Stimulated activated CD4-positive, alpha-beta T cell treated with anti-CD3 and anti-CD28 coated beads, Interleukin-4, amount 100 ng/mL, for 1 hour (primary cell): Measurements from ENCODE around the gene SECTM1.
"Not testable (repeated sequence)": the region's sequence is repeated elsewhere in the genome, so short reads cannot be mapped to it uniquely, and the experiment has no call there.

ENCODE experiments used
- DNase-seq: peaks from one replicate; pipeline ENCODE4 v3.0.0-alpha.2; 2020

The SECTM1 gene

DNA sequence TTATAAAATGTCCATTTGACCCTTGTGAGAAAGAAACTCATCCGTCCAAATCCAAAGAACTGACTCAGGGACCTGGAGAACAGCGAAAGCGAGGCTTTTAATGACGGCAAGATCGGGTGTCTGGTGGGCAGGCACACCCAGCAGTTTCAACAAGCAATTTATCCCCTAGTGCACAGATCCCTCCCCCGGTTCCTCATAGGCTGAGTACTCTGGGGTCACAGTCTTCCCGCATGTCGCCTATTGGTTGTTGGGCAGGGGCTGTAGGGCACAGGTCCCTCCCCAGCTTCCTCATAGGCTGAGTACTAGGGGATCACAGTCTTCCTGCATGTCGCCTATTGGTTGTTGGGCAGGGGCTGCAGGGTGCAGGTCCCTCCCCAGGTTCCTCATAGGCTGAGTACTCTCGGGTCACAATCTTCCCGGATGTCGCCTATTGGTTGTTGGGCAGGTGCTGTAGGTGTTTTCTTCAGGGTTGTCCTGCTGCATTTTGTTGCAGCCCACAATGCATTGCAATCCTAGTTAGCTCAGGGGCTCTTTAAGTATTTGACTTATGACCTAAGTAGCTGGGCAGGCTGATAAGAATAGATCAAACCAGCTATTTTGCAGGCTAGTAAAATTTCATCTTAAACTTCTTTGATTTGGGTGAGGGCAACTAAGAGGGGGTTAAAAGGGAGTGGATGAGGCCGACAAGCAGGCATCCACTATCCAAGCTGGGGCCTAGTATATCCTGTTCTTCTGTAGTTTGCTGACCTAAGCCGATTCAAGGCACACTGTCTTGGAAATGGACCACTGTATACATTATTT is 34.4 kb upstream of the SECTM1 start:
- DNase-seq = no peak

DNA sequence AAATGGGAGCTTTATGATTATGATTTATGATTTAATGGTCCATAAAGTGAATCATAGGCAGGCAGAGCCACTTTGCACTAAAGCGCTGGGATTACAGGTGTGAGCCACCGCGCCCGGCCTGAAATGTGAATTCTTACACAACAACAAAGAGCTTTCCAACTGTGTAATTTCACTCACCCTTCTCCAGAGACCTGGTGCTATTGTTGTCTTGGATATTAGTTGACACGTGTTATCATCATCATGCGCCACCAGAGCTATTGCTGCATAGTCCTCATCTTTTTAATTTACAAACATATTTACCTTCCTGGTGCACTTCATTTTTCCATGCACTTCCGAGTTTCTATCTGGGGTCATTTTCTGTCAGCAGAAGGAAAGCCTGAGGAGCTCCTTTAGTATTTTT is 33.2 kb upstream of the SECTM1 start:
- DNase-seq = no peak

DNA sequence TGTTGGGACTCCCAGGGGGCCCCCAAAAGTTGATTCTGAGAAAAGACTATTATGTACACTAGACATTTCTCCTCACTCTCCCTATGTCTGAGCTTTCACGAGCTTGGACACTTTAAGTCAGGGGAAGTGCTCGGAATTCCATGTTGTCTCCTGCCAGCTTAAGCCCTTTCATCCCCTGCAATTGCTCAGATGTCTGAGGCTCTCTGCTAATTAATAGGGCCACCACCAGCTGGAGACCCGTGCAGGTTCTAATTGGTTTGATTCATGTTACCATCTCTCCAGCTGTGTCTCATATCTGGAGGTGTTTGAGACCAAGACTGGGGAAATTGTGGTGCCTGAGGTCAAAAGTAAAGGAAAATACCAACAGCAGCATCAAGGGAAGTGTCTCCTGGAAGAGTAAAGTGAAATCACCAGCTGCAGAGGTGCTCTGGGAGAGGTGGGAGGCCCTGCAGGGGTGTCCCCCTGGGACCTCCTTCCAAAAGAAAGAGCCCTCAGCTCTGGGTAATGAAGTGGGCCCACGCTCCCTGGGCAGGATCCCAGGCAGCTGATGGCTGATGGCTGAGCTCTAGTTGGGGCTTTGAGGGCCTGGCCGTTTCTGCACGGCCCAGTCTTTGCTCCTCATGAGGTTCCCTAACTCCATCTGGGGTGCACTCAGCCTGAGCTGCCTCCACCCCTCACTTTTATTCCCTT is 32.2 kb upstream of the SECTM1 start:
- no peak for DNase-seq

DNA sequence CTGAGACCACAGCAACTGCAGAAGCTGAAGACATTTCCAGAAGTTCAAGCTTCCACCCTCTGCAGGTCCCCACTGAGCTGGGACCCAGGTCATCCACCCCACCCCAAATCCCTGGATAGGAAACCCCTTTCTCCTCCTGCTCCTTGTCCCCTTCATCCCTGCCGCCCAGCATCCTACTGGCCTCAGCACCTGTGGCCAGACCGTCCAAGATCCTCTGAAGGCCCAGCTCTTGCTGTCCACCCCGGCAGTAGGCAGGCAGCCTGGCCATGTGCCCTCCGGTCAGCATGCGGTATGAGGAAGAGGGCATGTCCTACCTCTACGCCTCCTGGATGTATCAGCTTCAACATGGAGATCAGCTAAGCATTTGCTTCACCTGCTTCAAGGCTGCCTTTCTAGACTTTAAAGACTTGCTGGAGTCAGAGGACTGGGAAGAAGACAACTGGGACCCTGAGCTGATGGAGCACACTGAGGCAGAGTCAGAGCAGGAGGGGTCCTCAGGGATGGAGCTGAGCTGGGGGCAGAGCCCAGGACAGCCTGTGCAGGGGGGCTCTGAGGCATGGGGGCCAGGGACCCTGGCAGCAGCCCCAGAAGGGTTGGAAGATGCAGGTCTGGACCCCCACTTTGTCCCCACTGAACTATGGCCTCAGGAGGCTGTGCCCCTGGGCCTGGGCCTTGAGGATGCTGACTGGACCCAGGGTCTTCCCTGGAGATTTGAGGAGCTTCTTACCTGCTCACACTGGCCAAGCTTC is 28.5 kb upstream of the SECTM1 start:
- DNase-seq = no peak

DNA sequence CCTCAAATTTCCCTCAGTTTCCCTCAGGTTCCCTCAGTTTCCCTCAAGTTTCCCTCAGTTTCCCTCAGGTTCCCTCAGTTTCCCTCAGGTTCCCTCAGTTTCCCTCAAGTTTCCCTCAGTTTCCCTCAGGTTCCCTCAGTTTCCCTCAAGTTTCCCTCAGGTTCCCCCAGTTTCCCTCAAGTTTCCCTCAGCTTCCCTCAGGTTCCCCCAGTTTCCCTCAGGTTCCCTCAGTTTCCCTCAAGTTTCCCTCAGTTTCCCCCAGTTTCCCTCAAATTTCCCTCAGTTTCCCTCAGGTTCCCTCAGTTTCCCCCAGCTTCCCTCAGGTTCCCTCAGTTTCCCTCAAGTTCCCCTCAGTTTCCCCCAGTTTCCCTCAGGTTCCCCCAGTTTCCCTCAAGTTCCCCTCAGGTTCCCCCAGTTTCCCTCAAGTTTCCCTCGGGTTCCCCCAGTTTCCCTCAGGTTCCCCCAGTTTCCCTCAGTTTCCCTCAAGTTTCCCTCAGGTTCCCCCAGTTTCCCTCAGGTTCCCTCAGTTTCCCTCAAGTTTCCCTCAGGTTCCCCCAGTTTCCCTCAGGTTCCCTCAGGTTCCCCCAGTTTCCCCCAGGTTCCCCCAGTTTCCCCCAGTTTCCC is 26.0 kb upstream of the SECTM1 start:
- DNase-seq = not testable (repeated sequence)

DNA sequence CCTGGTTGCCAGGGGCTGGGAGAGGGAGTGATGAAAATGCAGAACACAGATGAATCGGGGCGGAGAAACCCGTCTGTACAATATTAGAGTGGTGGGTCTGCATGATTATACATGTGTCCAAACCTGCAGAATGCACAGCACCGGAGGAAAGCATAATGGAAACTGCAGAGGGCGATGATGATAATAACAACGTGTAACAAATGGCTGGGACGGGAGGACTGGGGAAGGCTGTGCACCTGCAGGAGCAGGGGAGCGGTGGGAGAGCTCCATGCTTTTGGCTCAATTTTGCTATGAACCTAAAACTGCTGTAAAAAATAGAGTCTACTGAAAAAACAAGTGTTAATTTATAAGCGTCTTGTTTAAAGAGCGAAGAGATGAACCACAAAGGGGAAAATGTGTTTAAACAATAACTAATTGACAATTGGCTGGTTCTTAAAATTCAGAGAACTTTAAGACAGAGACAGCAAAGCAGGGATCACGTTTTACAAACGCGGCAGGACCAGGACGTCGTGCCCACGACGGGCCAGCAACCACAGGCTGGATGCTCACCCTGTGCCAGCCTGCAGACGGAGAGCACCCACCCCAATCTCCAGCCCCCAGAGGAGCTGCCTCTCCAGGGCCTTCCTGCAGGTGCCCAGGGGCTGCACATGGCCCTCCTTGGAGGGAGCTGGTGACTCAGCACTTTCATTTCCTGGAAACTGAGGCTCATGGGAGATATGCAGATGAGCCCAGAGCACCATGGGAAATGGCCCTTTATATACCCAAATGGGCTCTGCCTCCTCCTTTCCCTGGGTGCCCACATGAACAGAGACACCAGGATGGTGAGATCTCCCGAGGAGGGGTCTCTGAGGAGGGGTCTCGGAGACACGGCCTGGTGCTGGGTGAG is 25.1 kb upstream of the SECTM1 start, which contains the start of gene TEX19:
Gene TEX19 (plus strand): TSS at position 783 of the 886 bp plus-strand sequence. CDS start 2,904 bp downstream, outside the sequence.
- DNase-seq = no peak

DNA sequence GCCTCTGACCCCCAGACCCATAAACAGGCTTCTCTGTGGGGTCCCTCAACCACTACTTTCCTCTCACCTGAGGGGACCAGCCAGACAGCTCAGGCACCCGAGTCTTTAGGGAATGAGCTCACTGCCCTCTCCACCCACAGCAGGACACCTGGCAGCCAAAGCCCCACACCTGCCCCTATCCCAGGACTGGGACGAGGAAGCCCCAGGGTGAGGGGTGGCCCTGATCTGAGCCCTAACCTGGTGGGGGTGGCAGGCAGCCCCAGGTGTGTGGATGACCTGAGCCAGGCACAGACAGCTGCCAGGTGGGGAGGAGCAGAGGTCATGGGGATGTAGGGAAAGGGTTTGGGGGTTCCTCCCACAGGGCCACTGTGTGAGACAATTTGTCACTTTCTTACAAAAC is 23.8 kb upstream of the SECTM1 start:
- no peak for DNase-seq

DNA sequence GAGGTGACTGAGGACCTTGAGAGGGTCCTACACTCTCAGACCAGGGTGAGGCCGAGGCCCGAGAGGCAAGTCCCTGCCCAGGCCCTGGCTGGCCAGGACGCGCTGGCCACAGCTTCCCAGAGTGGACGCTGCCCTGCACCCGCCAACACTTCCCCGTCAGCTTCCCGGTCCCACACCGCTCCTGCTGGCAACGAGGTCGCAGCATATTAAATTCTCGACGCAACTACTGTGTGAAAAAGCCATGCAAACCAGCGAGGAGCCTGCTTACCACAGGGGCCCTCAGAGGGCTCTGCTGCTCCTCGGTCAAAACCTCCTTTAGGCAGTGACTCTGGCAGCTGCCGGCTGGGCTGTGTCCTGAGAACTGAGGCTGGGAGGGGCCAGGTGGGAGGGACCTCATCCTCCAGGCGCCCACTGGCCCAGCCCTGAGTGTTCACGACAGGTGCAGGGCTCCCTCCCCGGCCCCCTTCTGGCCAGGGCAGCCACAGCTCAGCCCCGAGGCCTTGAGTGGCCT is 23.3 kb upstream of the SECTM1 start:
- no peak for DNase-seq

DNA sequence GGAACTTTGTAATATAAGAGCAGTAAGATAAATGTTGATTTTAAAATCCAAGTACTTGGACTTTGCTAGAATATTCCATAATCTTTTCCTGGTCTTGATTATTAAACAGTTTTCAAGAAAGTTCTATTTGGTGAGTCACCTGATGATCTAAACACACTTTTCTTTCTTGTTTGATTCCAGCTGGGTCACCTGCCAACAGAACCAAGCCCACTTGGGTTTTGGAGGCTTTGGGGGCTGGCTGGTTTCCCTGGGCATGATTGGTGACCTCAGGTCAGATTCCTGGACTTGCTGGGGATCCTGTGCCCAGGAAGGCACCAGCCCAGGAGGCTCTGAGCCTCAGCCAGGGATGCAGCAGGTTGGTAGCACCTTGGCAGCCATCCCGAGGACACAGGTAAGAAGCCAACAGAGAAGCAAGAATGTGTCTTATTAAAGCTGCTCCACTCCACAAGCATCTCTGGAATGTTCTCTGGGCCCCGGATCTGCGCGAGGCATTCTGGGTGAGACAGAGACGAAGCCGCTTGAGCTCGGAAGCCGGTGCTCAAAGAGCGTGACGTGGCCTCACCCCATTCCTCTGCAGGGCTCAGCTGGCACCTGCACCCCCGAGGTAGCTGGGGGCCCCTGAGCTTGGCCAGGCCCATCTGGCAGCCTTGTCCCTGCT is 22.3 kb upstream of the SECTM1 start:
- DNase-seq = no peak

DNA sequence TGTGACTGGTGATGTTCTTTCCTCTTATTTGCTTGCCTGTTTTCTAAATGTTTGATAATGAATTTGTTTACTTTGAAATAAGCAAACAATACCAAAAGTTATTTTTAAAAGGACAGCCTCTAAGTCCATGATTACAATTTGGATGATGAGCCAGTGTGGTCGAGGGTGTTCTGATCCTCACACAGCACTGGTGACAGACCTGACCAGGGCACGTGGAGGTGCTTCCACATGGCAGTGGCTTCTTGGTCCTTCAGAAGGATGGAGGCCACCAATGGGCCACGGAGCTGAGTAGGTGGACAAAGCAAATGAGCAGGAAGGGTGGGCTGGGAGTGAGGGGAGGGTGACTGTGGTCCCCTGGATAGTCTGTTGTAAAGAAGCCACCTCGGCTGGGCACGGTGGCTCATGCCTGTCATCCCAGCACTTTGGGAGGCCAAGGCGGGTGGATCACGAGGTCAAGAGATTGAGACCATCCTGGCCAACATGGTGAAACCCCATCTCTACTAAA is 21.3 kb upstream of the SECTM1 start:
- DNase-seq = no peak

DNA sequence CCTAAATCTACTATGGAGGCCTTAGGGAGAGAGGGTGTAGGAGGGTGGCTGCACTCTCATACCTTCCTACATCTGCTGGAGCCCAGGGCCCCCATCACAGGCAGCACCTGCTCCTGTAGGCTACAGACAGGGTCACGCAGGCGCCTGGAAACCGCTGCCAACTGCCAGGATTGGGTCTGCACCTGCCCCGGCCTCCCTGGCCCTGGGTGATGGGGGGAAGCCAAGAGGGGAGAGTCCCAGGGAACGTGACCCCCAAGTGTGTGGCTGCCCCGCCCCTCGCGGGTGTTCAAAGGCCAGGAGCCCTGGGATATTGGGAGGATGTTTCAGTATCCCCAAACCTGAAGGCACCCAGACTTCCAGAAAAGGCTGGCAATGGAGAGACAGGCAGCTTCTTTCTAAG is 19.9 kb upstream of the SECTM1 start:
- DNase-seq = no peak

DNA sequence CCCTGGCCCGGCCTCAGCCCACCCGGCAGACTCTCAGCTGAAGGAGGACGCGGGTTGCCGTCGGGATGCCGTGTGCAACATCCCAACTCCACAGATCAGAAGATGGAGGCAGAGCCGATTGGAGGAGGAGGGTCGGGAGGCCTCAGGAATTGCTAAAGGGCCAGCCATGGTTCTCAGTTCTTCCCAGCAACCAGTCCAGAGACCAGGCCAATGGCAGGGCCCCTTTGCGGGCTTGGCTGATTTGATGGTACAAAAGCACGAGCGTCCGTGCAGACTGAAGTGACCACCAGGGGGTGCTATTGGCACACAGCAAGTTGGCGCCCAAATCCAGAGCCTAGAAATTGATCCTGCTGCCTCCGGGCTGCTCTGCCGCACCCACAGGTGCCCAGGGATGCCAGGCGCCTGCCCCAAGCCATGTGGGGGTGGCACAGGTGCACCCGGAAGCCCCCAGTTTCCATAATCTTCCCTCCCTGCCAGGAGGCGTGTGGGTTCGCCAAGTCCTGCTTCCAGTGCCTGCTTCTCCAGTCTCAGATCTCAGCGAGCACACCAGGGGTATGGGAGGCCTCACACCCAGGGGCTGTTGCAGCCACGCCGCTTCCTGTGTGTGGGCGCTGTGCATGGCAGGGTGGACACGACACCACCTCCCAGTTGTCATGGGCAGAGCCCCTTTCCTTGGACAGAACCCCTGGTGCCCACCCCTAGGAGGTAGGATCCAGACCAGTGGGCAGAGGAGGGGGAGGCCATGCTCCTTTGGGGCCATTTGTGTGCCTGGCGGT is 18.3 kb upstream of the SECTM1 start:
- peak; percentile 77 for DNase-seq

DNA sequence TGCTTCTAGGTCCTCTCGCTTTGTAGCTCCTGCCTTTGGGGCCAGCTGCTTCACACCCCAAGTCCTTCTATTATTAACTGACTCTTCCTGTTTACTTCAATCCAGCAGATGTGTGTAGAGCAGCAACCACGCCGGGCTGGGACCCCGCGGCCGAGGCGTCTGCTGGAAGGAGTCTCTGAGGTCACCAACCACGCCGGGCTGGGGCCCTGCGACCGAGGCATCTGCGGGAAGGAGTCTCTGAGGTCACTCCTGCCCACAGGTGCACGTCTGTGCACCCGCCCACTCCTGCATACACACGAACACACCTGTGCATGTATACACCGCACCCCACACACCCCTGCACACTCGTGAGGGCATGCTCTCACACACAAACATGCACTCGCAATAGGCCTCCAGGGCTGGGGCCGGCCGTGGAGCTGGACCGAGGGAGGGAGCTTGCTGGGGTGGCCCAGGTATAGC is 17.7 kb upstream of the SECTM1 start:
- DNase-seq = no peak

DNA sequence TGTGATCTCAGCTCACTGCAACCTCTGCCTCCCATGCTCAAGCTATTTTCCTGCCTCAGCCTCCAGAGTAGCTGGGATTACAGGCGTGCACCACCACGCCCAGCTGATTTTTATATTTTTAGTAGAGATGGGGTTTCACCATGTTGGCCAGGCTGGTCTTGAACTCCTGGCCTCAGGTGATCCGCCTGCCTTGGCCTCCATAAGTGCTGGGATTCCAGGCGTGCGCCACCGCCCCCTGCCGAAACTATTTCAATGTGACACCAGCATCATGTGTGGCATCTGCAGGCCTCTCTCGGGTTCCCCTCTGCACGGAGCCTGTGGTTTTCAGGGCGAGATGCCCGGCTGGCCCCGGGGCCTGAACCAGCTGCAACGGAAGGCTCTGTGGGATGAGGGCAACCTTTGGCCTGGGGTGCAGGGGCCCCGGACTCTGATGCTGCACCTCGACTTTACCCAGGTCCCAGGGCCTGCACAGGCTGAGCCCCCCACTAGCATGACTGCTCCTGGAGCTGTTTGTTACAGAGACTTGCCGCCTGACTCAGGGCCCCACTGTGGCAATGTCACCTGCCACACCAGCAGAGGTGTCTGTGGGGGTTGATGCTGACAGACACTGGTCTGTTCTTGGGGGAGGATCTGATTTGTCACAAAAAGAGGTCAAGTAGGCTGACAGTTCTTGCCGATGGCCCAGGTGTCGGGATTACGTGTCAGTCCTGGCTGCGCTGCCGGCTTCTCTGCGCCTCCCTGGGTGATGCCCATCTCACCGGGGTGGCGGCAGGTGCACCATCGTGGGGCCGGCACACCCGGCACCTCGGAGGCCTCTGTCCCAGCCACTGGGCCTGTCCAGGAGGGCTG is 16.8 kb upstream of the SECTM1 start:
- peak; percentile 54 for DNase-seq

DNA sequence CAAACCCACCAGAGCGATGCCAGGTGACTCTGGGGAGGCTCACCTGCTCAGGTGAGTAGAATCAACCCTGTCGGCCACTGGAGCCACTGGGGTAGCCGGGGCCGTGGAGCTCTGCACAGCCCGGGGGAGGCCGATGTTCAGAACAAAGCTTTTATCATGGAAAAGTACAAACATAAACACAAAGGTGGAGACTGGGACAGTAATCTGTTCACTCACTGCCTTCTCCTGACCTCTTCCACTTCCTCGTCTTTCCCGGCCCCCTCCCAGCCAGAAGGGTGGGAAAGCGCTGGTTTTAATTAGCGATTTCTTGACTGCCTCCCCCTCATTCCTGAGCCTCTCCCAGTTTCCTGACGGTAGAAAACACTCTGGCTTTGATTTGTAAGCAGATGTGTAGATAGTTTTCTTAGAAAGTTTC is 15.7 kb upstream of the SECTM1 start:
- no peak for DNase-seq

DNA sequence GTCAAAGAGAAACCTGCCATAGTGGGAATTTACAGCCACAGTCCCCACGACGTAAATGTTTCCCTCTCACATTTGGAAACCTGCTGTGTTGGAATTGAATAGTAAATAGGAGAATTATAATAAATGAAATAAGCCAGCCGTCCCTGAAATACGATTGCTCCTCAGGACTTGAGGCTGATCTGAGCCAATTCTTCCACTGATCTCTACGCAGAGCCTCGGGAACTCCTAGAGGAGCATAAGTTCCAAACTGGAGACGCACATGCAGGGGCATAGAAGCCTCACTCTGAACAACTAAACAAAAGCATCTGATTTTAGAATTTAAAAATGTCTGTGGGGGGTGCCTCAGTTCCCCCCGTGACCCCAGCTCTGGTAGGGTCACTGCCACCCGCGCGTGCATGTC is 15.3 kb upstream of the SECTM1 start:
- no peak for DNase-seq

DNA sequence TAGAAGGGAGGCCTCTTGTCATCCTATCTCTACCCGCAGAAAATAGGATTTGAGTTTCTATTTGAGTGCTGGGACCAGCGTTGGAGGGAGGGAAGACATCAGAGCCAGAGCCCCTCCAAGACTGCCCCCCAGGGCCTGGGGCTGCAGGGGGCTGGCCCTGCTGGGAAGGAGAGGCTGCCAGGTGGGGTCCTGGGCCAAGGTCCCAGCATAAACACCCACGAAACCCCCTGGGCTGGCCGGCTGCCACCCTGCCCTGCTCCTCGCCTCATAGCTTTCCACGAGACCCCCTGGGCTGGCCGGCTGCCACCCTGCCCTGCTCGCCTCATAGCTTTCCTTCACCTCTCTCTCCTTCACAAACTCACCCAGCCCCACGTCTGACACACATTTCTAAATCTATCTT is 14.9 kb upstream of the SECTM1 start:
- no peak for DNase-seq

DNA sequence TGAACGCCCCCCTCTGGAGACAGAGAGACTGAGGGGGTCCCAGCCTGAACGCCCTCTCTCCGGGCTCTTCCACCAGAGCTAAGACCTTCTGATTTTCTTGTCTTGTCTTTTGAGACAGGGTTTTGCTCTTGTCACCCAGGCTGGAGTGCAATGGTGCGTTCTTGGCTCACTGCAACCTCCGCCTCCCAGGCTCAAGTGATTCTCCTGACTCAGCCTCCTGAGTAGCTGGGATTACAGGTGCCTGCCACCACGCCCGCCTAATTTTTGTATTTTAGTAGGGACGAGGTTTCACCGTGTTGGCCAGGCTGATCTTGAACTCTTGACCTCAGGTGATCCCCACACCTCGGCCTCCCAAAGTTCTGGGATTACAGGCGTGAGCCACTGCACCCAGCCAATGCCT is 14.4 kb upstream of the SECTM1 start:
- not testable (repeated sequence) for DNase-seq
